Fibroblast of pulmonary artery (primary cell): ENCODE results near the gene MANEAL.
A peak's percentile ranks its signal among the peaks of the same experiment; 100 is the strongest.

Experiments
- DNase-seq: peaks from one replicate; pipeline ENCODE4 v3.0.0-alpha.2; 2010; ENCODE audit warnings: low read depth
- H3K4me3 ChIP-seq: replicated peaks from 2 replicates; pipeline ENCODE4 v1.5.1; 2011; ENCODE audit warnings: low read depth, mild to moderate bottlenecking, control low read depth, low read length, moderate library complexity
- TF ChIP-seq, protein P1 (sequence below): IDR thresholded peaks from 2 replicates; pipeline ENCODE4 v1.5.1; 2011; ENCODE audit warnings: mild to moderate bottlenecking, control low read depth, low read length, inconsistent platforms; ENCODE audit errors: missing control alignments

MANEAL gene

DNA sequence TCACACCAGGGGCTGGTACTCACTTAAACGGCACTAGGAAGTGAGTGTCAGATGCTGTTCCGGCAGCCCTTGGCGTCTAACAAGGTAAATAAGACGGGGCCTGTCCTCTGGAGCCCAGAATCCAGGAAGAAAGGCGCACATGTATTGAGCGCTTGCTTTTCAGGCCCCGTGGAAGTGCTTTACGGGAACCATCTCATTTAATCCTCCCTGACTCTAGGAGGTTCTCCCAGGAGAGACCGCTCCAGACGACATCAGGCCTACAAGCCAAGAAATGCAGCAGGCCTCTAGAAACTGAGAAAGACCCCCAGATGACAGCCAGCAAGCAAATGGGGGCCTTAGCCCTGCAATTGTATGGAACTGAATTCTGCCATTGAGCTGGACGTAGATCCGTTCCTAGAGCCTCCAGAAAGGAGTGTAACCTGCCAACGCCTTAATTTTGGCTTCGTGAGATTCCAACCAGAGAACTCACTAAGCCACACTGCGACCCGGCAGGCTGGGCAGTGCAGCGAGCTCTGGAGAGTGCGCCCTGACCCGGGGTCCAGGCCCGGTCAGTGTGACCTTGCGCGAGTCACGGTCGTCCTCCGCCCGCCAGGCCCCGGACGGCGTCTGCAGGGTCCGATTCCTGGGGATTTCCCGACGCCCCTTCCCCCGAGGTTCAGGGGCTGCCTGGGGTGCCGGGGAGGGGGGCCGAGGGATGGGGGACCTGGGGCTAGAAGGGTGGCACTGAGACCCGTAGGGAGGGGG, 532 bp upstream of the MANEAL start:
- TF ChIP-seq, protein P1, sequence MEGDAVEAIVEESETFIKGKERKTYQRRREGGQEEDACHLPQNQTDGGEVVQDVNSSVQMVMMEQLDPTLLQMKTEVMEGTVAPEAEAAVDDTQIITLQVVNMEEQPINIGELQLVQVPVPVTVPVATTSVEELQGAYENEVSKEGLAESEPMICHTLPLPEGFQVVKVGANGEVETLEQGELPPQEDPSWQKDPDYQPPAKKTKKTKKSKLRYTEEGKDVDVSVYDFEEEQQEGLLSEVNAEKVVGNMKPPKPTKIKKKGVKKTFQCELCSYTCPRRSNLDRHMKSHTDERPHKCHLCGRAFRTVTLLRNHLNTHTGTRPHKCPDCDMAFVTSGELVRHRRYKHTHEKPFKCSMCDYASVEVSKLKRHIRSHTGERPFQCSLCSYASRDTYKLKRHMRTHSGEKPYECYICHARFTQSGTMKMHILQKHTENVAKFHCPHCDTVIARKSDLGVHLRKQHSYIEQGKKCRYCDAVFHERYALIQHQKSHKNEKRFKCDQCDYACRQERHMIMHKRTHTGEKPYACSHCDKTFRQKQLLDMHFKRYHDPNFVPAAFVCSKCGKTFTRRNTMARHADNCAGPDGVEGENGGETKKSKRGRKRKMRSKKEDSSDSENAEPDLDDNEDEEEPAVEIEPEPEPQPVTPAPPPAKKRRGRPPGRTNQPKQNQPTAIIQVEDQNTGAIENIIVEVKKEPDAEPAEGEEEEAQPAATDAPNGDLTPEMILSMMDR = no peak
- H3K4me3 ChIP-seq = no peak overlapping the region
- no peak for DNase-seq

DNA sequence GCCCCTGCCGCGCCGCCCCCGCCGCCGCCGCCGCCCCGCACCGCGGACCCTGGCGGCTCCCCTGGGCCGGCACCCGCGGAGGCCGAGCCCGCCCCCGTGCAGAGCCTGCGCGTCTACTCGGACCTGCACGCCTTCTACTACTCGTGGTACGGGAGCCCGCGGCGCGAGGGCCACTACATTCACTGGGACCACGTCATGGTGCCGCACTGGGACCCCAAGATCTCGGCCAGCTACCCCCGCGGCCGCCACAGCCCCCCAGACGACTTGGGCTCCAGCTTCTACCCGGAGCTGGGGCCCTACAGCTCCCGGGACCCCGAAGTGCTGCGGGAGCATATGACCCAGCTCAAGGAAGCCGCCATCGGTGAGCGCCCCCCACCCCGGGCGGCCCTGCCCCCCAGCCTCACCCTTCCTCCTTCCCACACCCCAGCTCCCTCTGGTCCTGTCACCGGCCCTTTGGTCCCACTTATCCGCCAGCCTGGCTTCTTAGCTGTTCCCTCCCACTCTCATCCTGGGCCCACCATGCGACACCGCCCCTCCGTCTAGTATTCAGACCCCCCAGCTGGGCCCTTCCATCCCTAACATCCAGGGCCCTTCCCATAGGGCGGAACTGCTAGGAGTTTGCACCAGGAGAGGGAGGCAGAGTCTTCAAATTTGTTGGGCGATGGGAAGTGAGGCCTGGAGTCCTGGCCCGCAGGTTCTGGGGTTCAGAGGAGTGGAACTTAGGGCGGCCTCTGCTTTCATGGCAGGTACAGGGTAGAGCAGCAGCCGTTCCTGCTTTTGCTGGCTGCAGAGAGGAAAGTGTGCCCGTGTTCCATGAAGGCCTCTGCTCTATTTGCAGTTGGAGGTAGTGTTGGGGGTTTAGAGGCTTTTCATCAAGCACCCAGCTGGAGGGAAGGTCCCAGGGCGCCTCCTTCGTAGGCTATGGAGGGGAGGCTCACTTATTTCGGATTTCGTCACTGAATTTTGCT, 1.0 kb downstream of the MANEAL start:
- no peak overlapping the region for H3K4me3 ChIP-seq
- no peak for DNase-seq
- TF ChIP-seq, protein P1 = no peak

DNA sequence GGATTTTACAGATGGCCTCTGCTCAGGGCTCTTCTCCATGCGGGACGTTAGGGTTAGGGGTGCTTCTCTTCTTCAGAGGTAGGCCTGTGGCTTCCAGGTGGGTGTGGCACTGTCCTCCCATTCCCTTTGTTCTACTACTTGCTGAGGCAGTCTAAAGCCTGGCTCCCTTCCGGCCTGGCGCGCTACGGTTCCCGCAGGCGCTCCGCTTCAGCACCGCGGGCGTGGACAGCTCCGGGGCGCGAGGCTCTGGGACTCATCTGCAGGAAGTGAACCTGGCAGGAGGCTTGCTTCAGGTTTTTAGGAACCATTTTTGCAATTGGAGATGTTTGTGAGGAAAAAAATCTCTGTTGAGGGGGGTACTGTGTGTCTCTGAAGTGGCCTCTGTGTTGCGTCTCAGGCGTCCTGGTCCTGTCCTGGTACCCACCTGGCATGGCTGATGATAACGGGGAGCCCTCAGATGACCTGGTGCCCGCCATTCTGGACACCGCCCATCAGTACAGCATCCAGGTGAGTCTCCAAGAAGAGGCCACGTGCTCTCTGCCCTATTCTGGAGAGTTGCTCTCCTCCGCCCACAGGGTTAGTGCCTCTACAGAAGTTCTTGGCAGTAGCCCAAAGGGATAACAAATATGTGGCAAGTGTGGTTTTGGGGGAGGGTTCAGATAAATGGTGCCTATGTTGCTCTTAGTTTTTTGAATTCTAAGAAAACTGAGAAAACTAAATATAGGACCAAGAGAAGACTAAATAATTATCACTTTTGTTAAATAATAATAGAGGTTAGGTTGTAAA, 1.9 kb downstream of the MANEAL start:
- peak; percentile 58 for DNase-seq
- TF ChIP-seq, protein P1 = no peak
- no peak overlapping the region for H3K4me3 ChIP-seq

DNA sequence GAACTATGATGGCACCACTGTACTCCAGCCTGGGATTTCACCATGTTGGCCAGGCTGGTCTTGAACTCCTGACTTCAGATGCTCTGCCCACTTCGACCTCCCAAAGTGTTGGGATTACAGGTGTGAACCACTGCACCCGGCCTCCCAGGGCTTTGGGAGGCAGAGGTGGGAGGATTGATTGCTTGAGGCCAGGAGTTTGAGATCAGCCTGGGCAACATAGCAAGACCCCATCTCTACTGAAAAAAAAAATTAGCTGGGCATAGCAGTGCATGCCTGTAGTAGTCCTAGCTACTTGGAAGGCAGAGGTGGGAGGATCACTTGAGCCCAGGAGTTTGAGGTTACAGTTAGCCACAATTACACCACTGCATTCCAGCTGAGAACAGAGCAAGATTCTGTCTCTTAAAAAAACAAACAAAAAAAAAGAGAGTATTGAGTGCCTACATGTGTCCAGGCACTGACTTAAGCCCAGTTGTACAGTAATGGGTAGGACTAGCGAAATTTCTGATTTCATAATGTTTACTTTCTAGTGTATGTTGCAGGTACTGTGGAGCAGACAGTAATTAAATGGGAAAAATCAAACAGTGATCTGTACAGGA, 4.2 kb downstream of the MANEAL start:
- H3K4me3 ChIP-seq = no peak overlapping the region
- TF ChIP-seq, protein P1 = no peak
- peak; percentile 44 for DNase-seq

DNA sequence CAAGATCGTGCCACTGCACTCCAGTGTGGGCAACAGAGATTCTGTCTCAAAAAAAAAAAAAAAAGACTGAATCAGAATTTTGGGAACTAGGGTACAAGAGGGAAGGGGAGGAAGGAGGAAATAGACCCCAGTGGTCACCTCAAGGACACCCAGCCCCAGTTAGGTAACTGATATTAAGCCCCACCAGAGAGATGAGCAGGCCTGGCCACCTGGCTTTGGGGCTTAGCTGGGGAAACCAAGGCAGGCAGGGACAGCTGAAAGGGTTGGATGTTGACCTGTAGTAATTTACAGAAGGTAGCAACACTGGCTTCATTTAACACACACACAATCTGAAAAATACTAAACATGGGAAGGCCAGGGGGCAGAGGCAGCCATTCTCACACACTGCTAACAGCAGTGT, 8.8 kb downstream of the MANEAL start:
- H3K4me3 ChIP-seq = no peak overlapping the region
- DNase-seq = no peak
- TF ChIP-seq, protein P1 = no peak

DNA sequence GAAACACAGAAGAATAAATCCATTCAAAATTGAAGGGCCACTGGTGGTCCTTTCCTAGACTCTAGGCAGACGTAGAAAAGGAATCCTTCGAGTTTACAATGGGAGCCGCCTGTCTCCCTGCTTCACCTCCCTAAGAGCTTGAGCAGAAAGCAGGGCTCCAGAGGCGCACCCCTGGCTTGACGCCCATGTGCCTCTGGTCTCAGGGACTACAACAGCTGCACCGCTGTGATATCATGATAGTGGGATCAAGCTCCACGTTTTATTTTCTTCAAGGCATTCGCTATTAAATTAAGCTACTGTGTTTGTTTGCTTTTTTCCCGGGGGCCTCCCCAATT, 13.5 kb downstream of the MANEAL start:
- DNase-seq = no peak
- TF ChIP-seq, protein P1 = no peak

More for the DNA sequence above, 13.5 kb downstream of the MANEAL start:
- H3K4me3 ChIP-seq = peak overlapping the region; percentile 84
